HCT116 (cell line): ENCODE measurements around the gene TULP4. TPM values are rescaled to one million over a fixed set of nuclear protein-coding genes. Genes with fewer than 3 reads are reported as not detected.

ENCODE experiments used
- ATAC-seq: fragments of 200-7000 bp; cut with Tn5 transposase; 2 replicates; pipeline ENCODE4 v1.9.1; 2020; ENCODE audit warnings: mild to moderate bottlenecking, moderate library complexity
- BruUV-seq: library from RNA; stranded (reverse); fragments of 400-500 nt; replicated peaks from 2 replicates; lab custom pipeline; 2021; lab: Mats Ljungman, UMichigan
- CTCF ChIA-PET: fragments of 300-600 bp; sonication (Branson Sonifier 250); formaldehyde crosslinking; loops from one replicate; lab custom pipeline; 2021; ENCODE audit warnings: antibody characterized with exemption; lab: Charles Lee
- POLR2A ChIA-PET: fragments of 300-600, 350-600 bp; sonication (Branson Sonifier 250); formaldehyde crosslinking; loops from one replicate; lab custom pipeline; 2021; ENCODE audit warnings: antibody characterized with exemption; lab: Charles Lee
- RAD21 ChIA-PET, 2 experiments: fragments of 300-600 bp; sonication (Branson Sonifier 250); formaldehyde crosslinking; loops; one replicate each; lab custom pipeline; 2023; ENCODE audit warnings: low total read pairs in 2 of 2; ENCODE audit not compliant: uncharacterized antibody in 2 of 2, unreplicated experiment in 2 of 2, low non-redundant PET in 1 of 2; lab: Charles Lee
- DNase-seq: peaks from one replicate; pipeline ENCODE4 v3.0.0-alpha.2; 2010; ENCODE audit warnings: low read depth, low spot score
- H2AFZ ChIP-seq: fragments of 200-600 bp; shearing (Covaris generic), sonication (generic); 2 replicates; pipeline ENCODE4 v1.6.1; 2017; ENCODE audit warnings: low read depth, mixed run types, mixed read lengths, antibody characterized with exemption, low read length; ENCODE audit not compliant: poor library complexity, severe bottlenecking
- H3K27ac ChIP-seq: 2 replicates; pipeline ENCODE4 v1.5.1; 2012; ENCODE audit warnings: low read depth, low read length
- H3K27me3 ChIP-seq: fragments of 200-600 bp; sonication (generic); 2 replicates; pipeline ENCODE4 v1.6.1; 2016; ENCODE audit warnings: mixed run types, low read length, mixed read lengths; ENCODE audit not compliant: insufficient read depth
- H3K36me3 ChIP-seq, 2 experiments: fragments of 200-500 bp in 1 of 2; fragments of 200-600 bp in 1 of 2; sonication (Bioruptor generic) in 1 of 2; sonication (generic) in 1 of 2; 2 replicates each; pipeline versions ENCODE4 v1.5.1 to v1.6.1; 2014 to 2016; ENCODE audit warnings: low read length in 2 of 2, inconsistent platforms in 1 of 2, mixed read lengths in 1 of 2, mixed run types in 1 of 2; ENCODE audit not compliant: insufficient read depth in 2 of 2, control insufficient read depth in 1 of 2
- H3K4me1 ChIP-seq, 2 experiments: fragments of 200-600 bp in 1 of 2; sonication (generic) in 1 of 2; 2 replicates each; pipeline versions ENCODE4 v1.5.1 to v1.6.1; 2012 to 2017; ENCODE audit warnings: low read length in 2 of 2, inconsistent platforms in 1 of 2, mild to moderate bottlenecking in 1 of 2, mixed read lengths in 1 of 2, mixed run types in 1 of 2, moderate library complexity in 1 of 2; ENCODE audit not compliant: insufficient read depth in 2 of 2, control insufficient read depth in 1 of 2
- H3K4me2 ChIP-seq: fragments of 200-600 bp; sonication (generic); 2 replicates; pipeline ENCODE4 v1.6.1; 2017; ENCODE audit warnings: mixed run types, low read length, mixed read lengths
- H3K4me3 ChIP-seq, 2 experiments: fragments of 200-600 bp in 1 of 2; sonication (generic) in 1 of 2; replicated peaks in 1 of 2; 2 replicates each; pipeline ENCODE4 v1.5.1; 2011 to 2016; ENCODE audit warnings: low read length in 2 of 2, control low read depth in 1 of 2, low read depth in 1 of 2, mild to moderate bottlenecking in 1 of 2, mixed read lengths in 1 of 2, mixed run types in 1 of 2
- H3K79me2 ChIP-seq: fragments of 200-600 bp; sonication (generic); 2 replicates; pipeline ENCODE4 v1.6.1; 2017; ENCODE audit warnings: mild to moderate bottlenecking, mixed run types, low read length, moderate library complexity, mixed read lengths; ENCODE audit not compliant: insufficient read depth
- H3K9ac ChIP-seq: fragments of 200-600 bp; sonication (generic); 2 replicates; pipeline ENCODE4 v1.6.1; 2016; ENCODE audit warnings: low read length, mixed read lengths
- H3K9me2 ChIP-seq: fragments of 200-600 bp; sonication (generic), shearing (Covaris generic); 2 replicates; pipeline ENCODE4 v1.6.1; 2017; ENCODE audit warnings: mixed run types, mild to moderate bottlenecking, moderate library complexity; ENCODE audit not compliant: insufficient read depth
- H3K9me3 ChIP-seq, 2 experiments: fragments of 200-500 bp in 1 of 2; fragments of 200-600 bp in 1 of 2; sonication (Bioruptor generic) in 1 of 2; sonication (generic) in 1 of 2; 2 replicates each; pipeline ENCODE4 v1.6.1; 2014 to 2017; ENCODE audit warnings: low read length in 2 of 2, mixed read lengths in 2 of 2, inconsistent platforms in 1 of 2, low read depth in 1 of 2, mild to moderate bottlenecking in 1 of 2, mixed run types in 1 of 2, moderate library complexity in 1 of 2; ENCODE audit not compliant: control insufficient read depth in 1 of 2, insufficient read depth in 1 of 2
- H4K20me1 ChIP-seq: fragments of 200-600 bp; sonication (generic), shearing (Covaris generic); 2 replicates; pipeline ENCODE4 v1.6.1; 2017; ENCODE audit warnings: mixed run types, mild to moderate bottlenecking, moderate library complexity; ENCODE audit not compliant: insufficient read depth
- CEBPB ChIP-seq: IDR thresholded peaks from 2 replicates; pipeline ENCODE4 v1.6.1; 2012; ENCODE audit warnings: low read depth
- EGR1 ChIP-seq: IDR thresholded peaks from 2 replicates; pipeline ENCODE4 v1.6.1; 2012; ENCODE audit warnings: low read depth
- EZH2 ChIP-seq: fragments of 200-600 bp; sonication (generic); IDR thresholded peaks from 2 replicates; pipeline ENCODE4 v1.6.1; 2017; ENCODE audit warnings: antibody characterized with exemption, mixed run types
- EZH2phosphoT487 ChIP-seq: fragments of 200-600 bp; IDR thresholded peaks from 2 replicates; pipeline ENCODE4 v1.6.1; 2018; ENCODE audit warnings: antibody characterized with exemption, borderline replicate concordance
- FOSL1 ChIP-seq: IDR thresholded peaks from 2 replicates; pipeline ENCODE4 v1.6.1; 2012; ENCODE audit warnings: low read depth
- JUND ChIP-seq: IDR thresholded peaks from 2 replicates; pipeline ENCODE4 v1.6.1; 2012
- POLR2A ChIP-seq: IDR thresholded peaks from 2 replicates; pipeline ENCODE4 v1.7.0; 2011; ENCODE audit warnings: borderline replicate concordance; ENCODE audit not compliant: insufficient read depth, insufficient read length; ENCODE audit errors: extremely low read depth
- POLR2AphosphoS5 ChIP-seq: IDR thresholded peaks from 2 replicates; pipeline ENCODE4 v1.6.1; 2011; ENCODE audit warnings: mild to moderate bottlenecking, low read depth, low read length, moderate library complexity
- RAD21 ChIP-seq: IDR thresholded peaks from 2 replicates; pipeline ENCODE4 v1.6.1; 2012; ENCODE audit warnings: low read depth, mild to moderate bottlenecking
- SIN3A ChIP-seq: IDR thresholded peaks from 2 replicates; pipeline ENCODE4 v1.6.1; 2012; ENCODE audit warnings: low read depth
- SRF ChIP-seq: IDR thresholded peaks from 2 replicates; pipeline ENCODE4 v1.6.1; 2012; ENCODE audit warnings: low read depth
- TCF7L2 ChIP-seq: IDR thresholded peaks from 2 replicates; pipeline ENCODE4 v1.7.0; 2011; ENCODE audit warnings: borderline replicate concordance, inconsistent platforms; ENCODE audit not compliant: insufficient read depth, insufficient read length; ENCODE audit errors: extremely low read depth
- YY1 ChIP-seq: IDR thresholded peaks from 2 replicates; pipeline ENCODE4 v1.6.1; 2011; ENCODE audit warnings: low read length, low read depth, moderate library complexity, mild to moderate bottlenecking; ENCODE audit not compliant: insufficient replicate concordance; ENCODE audit errors: extremely low read depth
- ZFX ChIP-seq: fragments of 450-650 bp; IDR thresholded peaks from 2 replicates; pipeline ENCODE4 v1.6.1; 2017
- ZNF274 ChIP-seq: fragments of 200-500 bp; sonication (Bioruptor generic); IDR thresholded peaks from 2 replicates; pipeline ENCODE4 v1.6.1; 2014; ENCODE audit warnings: mild to moderate bottlenecking, low read depth, low read length, inconsistent platforms
- intact Hi-C: fragments of 100-400 bp; cut with micrococcal nuclease; formaldehyde crosslinking; loops from 2 replicates; pipeline ENCODE4 v1.10.0; 2022
- total RNA-seq: library from RNA; stranded (reverse); gene quantifications from one replicate; pipeline ENCODE4 v1.2.1, GENCODE V29; 2021; ENCODE audit not compliant: unreplicated experiment
- TF ChIP-seq, protein P1 (sequence below): IDR thresholded peaks from 2 replicates; pipeline ENCODE4 v1.6.1; 2012
- TF ChIP-seq, protein P2 (sequence below): IDR thresholded peaks from 2 replicates; pipeline ENCODE4 v1.6.1; 2012
- TF ChIP-seq, protein P3 (sequence below): IDR thresholded peaks from 2 replicates; pipeline ENCODE4 v1.6.1; 2012; ENCODE audit warnings: low read depth
- TF ChIP-seq, protein P4 (sequence below), 3 experiments: fragments of 200-600 bp in 1 of 3; sonication (generic) in 1 of 3; IDR thresholded peaks in 2 of 3; conservative IDR thresholded peaks in 1 of 3; 2 replicates each; pipeline ENCODE4 v1.5.1; 2012 to 2017; ENCODE audit warnings: low read depth in 2 of 3, low read length in 2 of 3, antibody characterized with exemption in 1 of 3, borderline replicate concordance in 1 of 3, control low read depth in 1 of 3, mild to moderate bottlenecking in 1 of 3, mixed read lengths in 1 of 3, mixed run types in 1 of 3, moderate library complexity in 1 of 3; ENCODE audit not compliant: insufficient read depth in 1 of 3

TULP4 gene
- total RNA-seq, 1 experiment from 2014 or later, result 70.8 TPM

DNA sequence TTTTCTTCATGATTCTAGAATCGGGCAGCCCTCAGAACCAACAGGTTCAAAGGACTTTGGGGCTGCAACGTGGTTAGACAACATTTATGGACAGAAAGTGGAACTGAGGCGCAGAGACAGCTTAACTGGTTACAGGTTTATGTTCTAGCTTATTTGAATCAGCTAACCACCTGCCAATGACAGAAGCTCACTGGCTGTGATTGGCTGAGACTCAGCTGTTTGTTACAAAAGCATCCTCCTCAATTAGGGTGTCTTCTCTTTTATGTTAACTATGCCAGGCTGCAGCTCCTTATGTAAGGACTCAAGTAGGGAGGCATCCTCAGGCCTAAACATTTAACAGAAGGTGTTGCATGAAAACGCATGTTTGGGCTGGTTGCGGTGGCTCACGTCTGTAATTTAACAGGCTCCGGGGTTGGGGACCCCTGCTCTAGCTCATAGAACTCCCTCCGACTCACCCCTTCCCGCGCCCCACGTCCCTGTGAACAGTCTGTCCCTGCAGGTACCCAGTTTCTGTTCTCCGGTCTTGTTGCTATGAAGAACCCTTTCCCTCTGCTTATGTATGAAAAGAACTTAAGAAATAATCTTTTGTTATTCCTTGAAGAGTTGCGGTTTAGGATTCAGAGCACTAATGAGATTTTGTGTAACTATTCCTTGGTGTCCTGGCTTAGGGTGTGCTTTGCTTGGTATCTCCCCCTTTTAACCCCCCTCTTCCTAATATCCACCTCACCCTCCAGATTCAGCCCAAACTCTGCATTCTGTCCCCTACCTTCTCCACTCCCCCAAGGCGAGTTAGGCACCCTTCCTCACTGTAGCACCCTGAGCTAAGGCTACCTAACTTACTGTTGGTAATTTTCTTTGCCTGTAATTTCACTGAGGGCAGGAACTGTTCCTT is 246.4 kb downstream of the TULP4 start:
- H3K4me3 ChIP-seq, result no peak overlapping the region
- 0 out of 2 replicates have a peak, but pooled peaks cover 4% of the 10 kb centered on the region for H4K20me1 ChIP-seq
- no peaks in the 10 kb centered on the region for H3K27me3 ChIP-seq
- H3K9me3 ChIP-seq, result no peaks in the 10 kb centered on the region
- no peak overlapping the region for H3K27ac ChIP-seq
- no peaks in the 10 kb centered on the region for H3K36me3 ChIP-seq
- peaks cover 34% of the 10 kb centered on the region for H3K79me2 ChIP-seq
- BruUV-seq, result no TSS peak
- intact Hi-C loops, result no loop called here
- RAD21 ChIA-PET, result no interaction called here
- H3K9me2 ChIP-seq, result no peaks in the 10 kb centered on the region
- H3K4me1 ChIP-seq, result peaks cover 6 to 23% of the 10 kb centered on the region in 2 experiments; a peak in 3 of 4 replicates
- H3K4me2 ChIP-seq, result peak overlapping the region; percentile 95
- POLR2A ChIA-PET, result interaction anchor here (0.9 kb wide), 1 partner anchor 11 kb away, joined by 3 read pairs; no protein-coding TSS in a partner anchor
- H3K9ac ChIP-seq, result no peak overlapping the region
- DNase-seq (no peak), ATAC-seq (no peak)
- CTCF ChIA-PET, result interaction anchor here (0.9 kb wide), 1 partner anchor 344 kb away, joined by 3 read pairs; no protein-coding TSS in a partner anchor
- no peak overlapping the region for H2AFZ ChIP-seq
- TF ChIP-seq CEBPB, result no peak
- TF ChIP-seq JUND, result no peak
- TF ChIP-seq POLR2A, result no peak
- no peak for TF ChIP-seq EZH2
- TF ChIP-seq, protein P1, sequence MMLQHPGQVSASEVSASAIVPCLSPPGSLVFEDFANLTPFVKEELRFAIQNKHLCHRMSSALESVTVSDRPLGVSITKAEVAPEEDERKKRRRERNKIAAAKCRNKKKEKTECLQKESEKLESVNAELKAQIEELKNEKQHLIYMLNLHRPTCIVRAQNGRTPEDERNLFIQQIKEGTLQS, result no peak
- no peak for TF ChIP-seq ZNF274
- no peak for TF ChIP-seq YY1
- no peak for TF ChIP-seq EZH2phosphoT487
- TF ChIP-seq, protein P2, sequence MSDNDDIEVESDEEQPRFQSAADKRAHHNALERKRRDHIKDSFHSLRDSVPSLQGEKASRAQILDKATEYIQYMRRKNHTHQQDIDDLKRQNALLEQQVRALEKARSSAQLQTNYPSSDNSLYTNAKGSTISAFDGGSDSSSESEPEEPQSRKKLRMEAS, result no peak
- TF ChIP-seq, protein P3, sequence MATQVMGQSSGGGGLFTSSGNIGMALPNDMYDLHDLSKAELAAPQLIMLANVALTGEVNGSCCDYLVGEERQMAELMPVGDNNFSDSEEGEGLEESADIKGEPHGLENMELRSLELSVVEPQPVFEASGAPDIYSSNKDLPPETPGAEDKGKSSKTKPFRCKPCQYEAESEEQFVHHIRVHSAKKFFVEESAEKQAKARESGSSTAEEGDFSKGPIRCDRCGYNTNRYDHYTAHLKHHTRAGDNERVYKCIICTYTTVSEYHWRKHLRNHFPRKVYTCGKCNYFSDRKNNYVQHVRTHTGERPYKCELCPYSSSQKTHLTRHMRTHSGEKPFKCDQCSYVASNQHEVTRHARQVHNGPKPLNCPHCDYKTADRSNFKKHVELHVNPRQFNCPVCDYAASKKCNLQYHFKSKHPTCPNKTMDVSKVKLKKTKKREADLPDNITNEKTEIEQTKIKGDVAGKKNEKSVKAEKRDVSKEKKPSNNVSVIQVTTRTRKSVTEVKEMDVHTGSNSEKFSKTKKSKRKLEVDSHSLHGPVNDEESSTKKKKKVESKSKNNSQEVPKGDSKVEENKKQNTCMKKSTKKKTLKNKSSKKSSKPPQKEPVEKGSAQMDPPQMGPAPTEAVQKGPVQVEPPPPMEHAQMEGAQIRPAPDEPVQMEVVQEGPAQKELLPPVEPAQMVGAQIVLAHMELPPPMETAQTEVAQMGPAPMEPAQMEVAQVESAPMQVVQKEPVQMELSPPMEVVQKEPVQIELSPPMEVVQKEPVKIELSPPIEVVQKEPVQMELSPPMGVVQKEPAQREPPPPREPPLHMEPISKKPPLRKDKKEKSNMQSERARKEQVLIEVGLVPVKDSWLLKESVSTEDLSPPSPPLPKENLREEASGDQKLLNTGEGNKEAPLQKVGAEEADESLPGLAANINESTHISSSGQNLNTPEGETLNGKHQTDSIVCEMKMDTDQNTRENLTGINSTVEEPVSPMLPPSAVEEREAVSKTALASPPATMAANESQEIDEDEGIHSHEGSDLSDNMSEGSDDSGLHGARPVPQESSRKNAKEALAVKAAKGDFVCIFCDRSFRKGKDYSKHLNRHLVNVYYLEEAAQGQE, result no peak
- no peak for TF ChIP-seq EGR1
- TF ChIP-seq FOSL1, result no peak
- no peak for TF ChIP-seq SRF
- TF ChIP-seq RAD21, result no peak
- no peak for TF ChIP-seq POLR2AphosphoS5
- TF ChIP-seq, protein P4, sequence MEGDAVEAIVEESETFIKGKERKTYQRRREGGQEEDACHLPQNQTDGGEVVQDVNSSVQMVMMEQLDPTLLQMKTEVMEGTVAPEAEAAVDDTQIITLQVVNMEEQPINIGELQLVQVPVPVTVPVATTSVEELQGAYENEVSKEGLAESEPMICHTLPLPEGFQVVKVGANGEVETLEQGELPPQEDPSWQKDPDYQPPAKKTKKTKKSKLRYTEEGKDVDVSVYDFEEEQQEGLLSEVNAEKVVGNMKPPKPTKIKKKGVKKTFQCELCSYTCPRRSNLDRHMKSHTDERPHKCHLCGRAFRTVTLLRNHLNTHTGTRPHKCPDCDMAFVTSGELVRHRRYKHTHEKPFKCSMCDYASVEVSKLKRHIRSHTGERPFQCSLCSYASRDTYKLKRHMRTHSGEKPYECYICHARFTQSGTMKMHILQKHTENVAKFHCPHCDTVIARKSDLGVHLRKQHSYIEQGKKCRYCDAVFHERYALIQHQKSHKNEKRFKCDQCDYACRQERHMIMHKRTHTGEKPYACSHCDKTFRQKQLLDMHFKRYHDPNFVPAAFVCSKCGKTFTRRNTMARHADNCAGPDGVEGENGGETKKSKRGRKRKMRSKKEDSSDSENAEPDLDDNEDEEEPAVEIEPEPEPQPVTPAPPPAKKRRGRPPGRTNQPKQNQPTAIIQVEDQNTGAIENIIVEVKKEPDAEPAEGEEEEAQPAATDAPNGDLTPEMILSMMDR (IDR thresholded peaks at IDR 0.05 in 2 of 3, conservative IDR thresholded peaks at IDR 0.05 in 1 of 3; ENCODE audit: borderline replicate concordance in 1 of 3, insufficient read depth in 1 of 3, low read depth in 2 of 3, low read length in 2 of 3), result no peak
- no peak for TF ChIP-seq ZFX
- TF ChIP-seq SIN3A, result no peak
- TF ChIP-seq TCF7L2, result no peak
